A549 (cell line): ENCODE measurements around the gene FASTKD3. TPM values are rescaled to one million over a fixed set of nuclear protein-coding genes. Genes with fewer than 3 reads are reported as not detected.

Source experiments
- ATAC-seq, 2 experiments: fragments of 200-7000 bp in 1 of 2; fragments of >200 bp in 1 of 2; cut with Nextera tagmentation in 1 of 2; cut with Tn5 transposase in 1 of 2; 3 replicates each; pipeline versions ENCODE4 v1.8.0 to v1.9.1; 2018 to 2020; ENCODE audit warnings: mild to moderate bottlenecking in 1 of 2, moderate library complexity in 1 of 2
- CTCF ChIA-PET: fragments of 300-600 bp; sonication (Branson Sonifier 250); formaldehyde crosslinking; extraction: SDS; loops from one replicate; lab custom pipeline; 2021; ENCODE audit warnings: antibody characterized with exemption, inconsistent platforms; lab: Yijun Ruan, JAX
- POLR2A ChIA-PET: fragments of 350-600 bp; formaldehyde crosslinking; extraction: SDS; loops from one replicate; lab custom pipeline; 2021; ENCODE audit warnings: antibody characterized with exemption, inconsistent platforms; lab: Yijun Ruan, JAX
- DNase-seq, 2 experiments: peaks; one replicate each; pipeline versions ENCODE4 v3.0.0 to v3.0.0-alpha.2; 2011 to 2016; ENCODE audit warnings: low read depth in 1 of 2, low spot score in 1 of 2
- FAIRE-seq: peaks from 2 replicates; lab custom pipeline; 2011; peaks lifted over from hg19 to GRCh38; lab: Jason Lieb, UNC
- H3K27ac ChIP-seq, 2 experiments: fragments of >200 bp; sonication (Bioruptor Twin); formaldehyde crosslinking; 3 replicates each; pipeline ENCODE4 v1.5.1; 2016 to 2017
- H3K4me1 ChIP-seq: fragments of >200 bp; sonication (Bioruptor Twin); formaldehyde crosslinking; 3 replicates; pipeline ENCODE4 v1.6.1; 2016
- H3K4me2 ChIP-seq: fragments of >200 bp; sonication (Bioruptor Twin); formaldehyde crosslinking; 3 replicates; pipeline ENCODE4 v1.6.1; 2016
- H3K4me3 ChIP-seq: fragments of >200 bp; sonication (Bioruptor Twin); formaldehyde crosslinking; 3 replicates; pipeline ENCODE4 v1.5.1; 2016
- H3K9me3 ChIP-seq: fragments of >200 bp; sonication (Bioruptor Twin); formaldehyde crosslinking; 3 replicates; pipeline ENCODE4 v1.6.1; 2016
- BHLHE40 ChIP-seq: IDR thresholded peaks from 2 replicates; pipeline ENCODE4 v1.6.1; 2012; ENCODE audit warnings: low read depth, low read length, inconsistent platforms
- CBX2 ChIP-seq: fragments of 200-600 bp; sonication (generic); IDR thresholded peaks from 2 replicates; pipeline ENCODE4 v1.6.1; 2016; ENCODE audit warnings: low read depth, mild to moderate bottlenecking, borderline replicate concordance
- CHD2 ChIP-seq: fragments of 150-350 bp; IDR thresholded peaks from 2 replicates; pipeline ENCODE4 v1.6.1; 2014; ENCODE audit warnings: low read length; ENCODE audit not compliant: partially characterized antibody
- ESRRA ChIP-seq: fragments of 150-350 bp; IDR thresholded peaks from 2 replicates; pipeline ENCODE4 v1.6.1; 2014; ENCODE audit warnings: mild to moderate bottlenecking, low read length, borderline replicate concordance
- HDAC2 ChIP-seq: fragments of 200-600 bp; sonication (generic); IDR thresholded peaks from 2 replicates; pipeline ENCODE4 v1.6.1; 2016
- JUNB ChIP-seq: fragments of >200 bp; sonication (Bioruptor Twin); formaldehyde crosslinking; IDR thresholded peaks from 2 replicates; pipeline ENCODE4 v1.6.1; 2016
- NR3C1 ChIP-seq: fragments of >200 bp; sonication (Bioruptor Twin); formaldehyde crosslinking; IDR thresholded peaks from 3 replicates; pipeline ENCODE4 v1.6.1; 2017
- POLR2A ChIP-seq: IDR thresholded peaks from 2 replicates; pipeline ENCODE4 v1.6.1; 2012; ENCODE audit warnings: mild to moderate bottlenecking, low read length
- RAD21 ChIP-seq, 2 experiments: fragments of >200 bp in 1 of 2; sonication (Bioruptor Twin) in 1 of 2; formaldehyde crosslinking in 1 of 2; IDR thresholded peaks in 1 of 2; conservative IDR thresholded peaks in 1 of 2; 2 replicates in 1 of 2; 3 replicates in 1 of 2; pipeline ENCODE4 v1.6.1; 2012 to 2018; ENCODE audit warnings: inconsistent platforms in 1 of 2
- RCOR1 ChIP-seq: fragments of 150-350 bp; IDR thresholded peaks from 2 replicates; pipeline ENCODE4 v1.6.1; 2014; ENCODE audit warnings: antibody characterized with exemption, low read length, low read depth
- RNF2 ChIP-seq: fragments of 200-600 bp; sonication (generic); IDR thresholded peaks from 2 replicates; pipeline ENCODE4 v1.6.1; 2016; ENCODE audit warnings: low read depth, mild to moderate bottlenecking, antibody characterized with exemption, moderate library complexity, borderline replicate concordance
- SREBF2 ChIP-seq: fragments of 450-650 bp; IDR thresholded peaks from 2 replicates; pipeline ENCODE4 v1.6.1; 2014; ENCODE audit warnings: mild to moderate bottlenecking, moderate library complexity
- TP53 ChIP-seq: fragments of 250-450 bp; sonication (Bioruptor Pico); IDR thresholded peaks from 2 replicates; pipeline ENCODE4 v1.5.0; 2021; ENCODE audit warnings: mild to moderate bottlenecking, moderate library complexity
- ZNF302 ChIP-seq: fragments of 250-450 bp; sonication (Bioruptor Pico); IDR thresholded peaks from 2 replicates; pipeline ENCODE4 v1.9.0; 2021; ENCODE audit warnings: inconsistent platforms, mild to moderate bottlenecking, moderate library complexity
- WGBS: methylation state at CpG from one replicate; pipeline ENCODE4 v1.1.6; 2017; ENCODE audit errors: missing lambda C conversion rate; 5-methylcytosine and 5-hydroxymethylcytosine counted together
- polyA plus RNA-seq, 4 experiments: library from polyadenylated mRNA; depleted of rRNA in 3 of 4; stranded (reverse); fragments of >200 nt; fragmentation: RNase III in 1 of 4; extraction: RNeasy Plus Mini Kit Qiagen cat#74134 plus additional on column Dnase treatment in 1 of 4; gene quantifications; 2 replicates in 3 of 4; 3 replicates in 1 of 4; pipeline ENCODE4 v1.2.3, GENCODE V29; 2011 to 2017
- TF ChIP-seq, protein P1 (sequence below): IDR thresholded peaks from 2 replicates; pipeline ENCODE4 v1.6.1; 2012

Gene FASTKD3
- polyA plus RNA-seq, 2 of the 4 experiments (the other 2 are of a cell fraction), result 19.5 to 24.8 TPM

DNA sequence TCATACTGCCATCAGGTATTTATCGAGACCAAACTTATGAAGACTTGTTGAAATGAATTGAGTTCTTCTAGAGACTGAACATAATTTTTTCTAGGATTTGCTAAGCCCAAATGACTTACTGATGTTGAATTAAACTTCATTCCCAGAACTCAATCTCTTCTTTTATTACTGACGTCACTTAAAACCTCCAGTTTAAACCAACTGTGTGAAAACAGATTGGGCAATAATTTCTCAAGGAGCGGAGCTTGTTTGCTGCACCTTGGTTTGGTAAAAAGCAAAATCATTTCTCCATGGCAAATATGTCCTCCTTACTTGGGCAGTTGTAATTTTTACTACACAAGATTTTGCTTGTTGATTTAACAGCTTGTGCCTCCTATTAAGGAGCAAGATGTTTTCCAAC lies 55.3 kb downstream of the FASTKD3 start:
- TF ChIP-seq CBX2 (no peak), JUNB (no peak), RCOR1 (no peak), BHLHE40 (no peak), NR3C1 (no peak), TP53 (CRISPR knock-in tag) (no peak), RAD21 (conservative IDR thresholded peaks at IDR 0.05 in 1 of 2, IDR thresholded peaks at IDR 0.05 in 1 of 2) (no peak), POLR2A (no peak), ESRRA (no peak), RNF2 (no peak)
- TF ChIP-seq, all 56 proteins: peak for 0
- Histone ChIP-seq H3K4me1 (no peaks in the 10 kb centered on the region), H3K4me3 (no peak overlapping the region), H3K4me2 (no peak overlapping the region), H3K9me3 (no peaks in the 10 kb centered on the region), H3K27ac (no peak overlapping the region)
- POLR2A ChIA-PET, result no interaction called here
- WGBS, result 20% methylated on average over 3 of the region's 3 CpGs
- FAIRE-seq (no peak), ATAC-seq (no peak), DNase-seq (no peak)
- CTCF ChIA-PET, result no interaction called here

DNA sequence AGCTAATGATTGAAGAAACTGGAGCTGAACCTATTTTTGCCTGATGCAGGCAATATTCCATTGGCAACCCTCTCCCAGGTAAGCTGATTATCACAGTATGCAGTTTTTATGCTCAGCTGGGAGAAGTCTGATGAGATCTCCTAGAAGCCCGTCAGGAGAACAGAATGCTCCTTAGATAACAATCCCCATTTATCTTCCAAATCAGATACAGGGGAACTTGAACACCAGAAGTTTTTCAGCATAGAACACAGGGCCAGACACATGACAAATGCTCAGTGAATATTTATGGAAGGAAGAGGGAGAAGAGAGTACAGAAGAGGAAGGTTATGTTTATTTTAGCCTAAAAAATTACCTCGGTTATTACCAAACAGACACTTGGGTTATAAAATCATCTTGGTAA lies 55.8 kb downstream of the FASTKD3 start:
- FAIRE-seq, result no peak
- 15% methylated on average over 2 of the region's 2 CpGs for WGBS

DNA sequence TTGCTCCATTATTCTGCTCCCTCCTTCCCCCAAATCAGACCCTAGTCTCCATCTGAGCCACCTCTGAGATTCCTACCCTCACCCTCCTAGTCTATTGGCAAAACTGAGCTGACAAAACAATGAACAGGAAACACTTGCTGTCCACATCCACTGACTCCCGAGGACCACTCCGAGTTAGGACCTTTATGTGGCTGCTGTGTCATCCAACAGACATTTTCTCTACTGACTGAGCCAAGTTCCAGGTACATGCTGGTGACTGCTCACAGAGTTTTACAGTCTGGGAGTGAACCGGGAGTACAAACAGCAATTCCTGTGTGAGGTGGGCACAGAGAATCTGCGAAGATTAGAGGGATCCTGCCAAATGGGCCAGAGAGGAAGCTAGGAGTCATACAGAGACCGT lies 57.1 kb downstream of the FASTKD3 start:
- POLR2A ChIA-PET, result no interaction called here
- DNase-seq, result no peak
- no peak for FAIRE-seq
- TF ChIP-seq RNF2 (no peak), NR3C1 (no peak)
- TF ChIP-seq, protein P1, sequence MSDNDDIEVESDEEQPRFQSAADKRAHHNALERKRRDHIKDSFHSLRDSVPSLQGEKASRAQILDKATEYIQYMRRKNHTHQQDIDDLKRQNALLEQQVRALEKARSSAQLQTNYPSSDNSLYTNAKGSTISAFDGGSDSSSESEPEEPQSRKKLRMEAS, result no peak
- no peak overlapping the region for H3K27ac ChIP-seq
- ATAC-seq, result no peak
- H3K4me3 ChIP-seq, result no peak overlapping the region
- CTCF ChIA-PET, result interaction anchor here (0.7 to 1.2 kb wide), 2 partner anchors 10 to 209 kb away, joined by 3 to 4 read pairs; no protein-coding TSS in a partner anchor
- 3% methylated on average over 4 of the region's 5 CpGs for WGBS
- H3K4me1 ChIP-seq, result no peaks in the 10 kb centered on the region
- H3K9me3 ChIP-seq, result no peaks in the 10 kb centered on the region
- H3K4me2 ChIP-seq, result no peak overlapping the region

More for the DNA sequence above, 55.8 kb downstream of the FASTKD3 start:
- ChIA-PET CTCF (no interaction called here), POLR2A (no interaction called here)
- H3K27ac ChIP-seq, result no peak overlapping the region
- ATAC-seq, result no peak
- H3K9me3 ChIP-seq, result no peaks in the 10 kb centered on the region
- no peak overlapping the region for H3K4me3 ChIP-seq
- DNase-seq, result no peak
- H3K4me1 ChIP-seq, result no peaks in the 10 kb centered on the region
- TF ChIP-seq SREBF2, result no peak
- TF ChIP-seq HDAC2, result no peak
- no peak for TF ChIP-seq CHD2
- TF ChIP-seq ZNF302 (CRISPR knock-in tag), result no peak
- H3K4me2 ChIP-seq, result no peak overlapping the region

Other genes starting within 250 kb of the FASTKD3 start
- gene CFAP90, start 17.9 kb downstream of the FASTKD3 start, polyA plus RNA-seq (2011; rRNA removed), result 0.25 and 0.36 TPM in 2 replicates
- 0.17 to 0.28 TPM (median 0.28 TPM) in 3 replicates for gene CFAP90, start 17.9 kb downstream of the FASTKD3 start, polyA plus RNA-seq (2017; fragmentation: RNase III; extraction: RNeasy Plus Mini Kit Qiagen cat#74134 plus additional on column Dnase treatment)
- gene MTRR, start 117 bp upstream of the FASTKD3 start, polyA plus RNA-seq (2011; rRNA removed), result 86.3 and 110 TPM in 2 replicates
- gene MTRR, start 117 bp upstream of the FASTKD3 start, polyA plus RNA-seq (2017; fragmentation: RNase III; extraction: RNeasy Plus Mini Kit Qiagen cat#74134 plus additional on column Dnase treatment), result 40.0 to 47.5 TPM (median 44.1 TPM) in 3 replicates